Astrocyte (in vitro differentiated cells and primary cell): ENCODE data around the gene KCNAB1. TPM values are rescaled to one million over a fixed set of nuclear protein-coding genes. Genes with fewer than 3 reads are reported as not detected.

ENCODE experiments used
- DNase-seq: peaks from one replicate; pipeline ENCODE4 v3.0.0-alpha.2; 2010; ENCODE audit warnings: low read depth
- FAIRE-seq: peaks from 2 replicates; lab custom pipeline; 2011; peaks lifted over from hg19 to GRCh38; lab: Jason Lieb, UNC
- H2AFZ ChIP-seq: 2 replicates; pipeline ENCODE4 v1.6.0; 2012; ENCODE audit warnings: low read depth, low read length, inconsistent platforms
- H3K27ac ChIP-seq: 2 replicates; pipeline ENCODE4 v1.5.1; 2011; ENCODE audit warnings: low read depth, low read length, inconsistent platforms
- H3K27me3 ChIP-seq: 2 replicates; pipeline ENCODE4 v1.6.0; 2011; ENCODE audit warnings: low read length, inconsistent platforms; ENCODE audit not compliant: insufficient read depth
- H3K36me3 ChIP-seq: 2 replicates; pipeline ENCODE4 v1.5.1; 2011; ENCODE audit warnings: low read length, inconsistent platforms; ENCODE audit not compliant: insufficient read depth
- H3K4me1 ChIP-seq: 2 replicates; pipeline ENCODE4 v1.5.1; 2011; ENCODE audit warnings: low read length, inconsistent platforms; ENCODE audit not compliant: insufficient read depth
- H3K4me2 ChIP-seq: 2 replicates; pipeline ENCODE4 v1.6.0; 2012; ENCODE audit warnings: low read length, inconsistent platforms
- H3K4me3 ChIP-seq: 2 replicates; pipeline ENCODE4 v1.5.1; 2011; ENCODE audit warnings: low read depth, mild to moderate bottlenecking, low read length, inconsistent platforms; ENCODE audit not compliant: insufficient read depth
- H3K79me2 ChIP-seq: 2 replicates; pipeline ENCODE4 v1.6.0; 2012; ENCODE audit warnings: mild to moderate bottlenecking, low read length, inconsistent platforms; ENCODE audit not compliant: insufficient read depth
- H3K9ac ChIP-seq: 2 replicates; pipeline ENCODE4 v1.6.0; 2012; ENCODE audit warnings: mild to moderate bottlenecking, low read length, inconsistent platforms
- H3K9me3 ChIP-seq: 2 replicates; pipeline ENCODE4 v1.5.1; 2012; ENCODE audit warnings: low read depth, mild to moderate bottlenecking, low read length, inconsistent platforms; ENCODE audit not compliant: insufficient read depth
- H4K20me1 ChIP-seq: 2 replicates; pipeline ENCODE4 v1.6.0; 2012; ENCODE audit warnings: low read length, inconsistent platforms; ENCODE audit not compliant: insufficient read depth
- H3K27ac Mint-ChIP-seq: one replicate; pipeline ENCODE4 v1.8.0; 2021; ENCODE audit warnings: mild to moderate bottlenecking, mixed read lengths; ENCODE audit not compliant: unreplicated experiment
- H3K27me3 Mint-ChIP-seq: one replicate; pipeline ENCODE4 v1.8.0; 2021; ENCODE audit warnings: low read depth, mixed read lengths; ENCODE audit not compliant: unreplicated experiment
- H3K36me3 Mint-ChIP-seq: one replicate; pipeline ENCODE4 v1.8.0; 2021; ENCODE audit warnings: low read depth, mixed read lengths; ENCODE audit not compliant: unreplicated experiment
- H3K4me1 Mint-ChIP-seq: one replicate; pipeline ENCODE4 v1.8.0; 2021; ENCODE audit warnings: low read depth, mixed read lengths; ENCODE audit not compliant: unreplicated experiment
- H3K4me3 Mint-ChIP-seq: one replicate; pipeline ENCODE4 v1.8.0; 2021; ENCODE audit warnings: mild to moderate bottlenecking, moderate library complexity, mixed read lengths; ENCODE audit not compliant: unreplicated experiment
- H3K9me3 Mint-ChIP-seq: one replicate; pipeline ENCODE4 v1.8.0; 2021; ENCODE audit warnings: mild to moderate bottlenecking, mixed read lengths; ENCODE audit not compliant: unreplicated experiment
- CTCF ChIP-seq: IDR thresholded peaks from 2 replicates; pipeline ENCODE4 v1.5.1; 2011; ENCODE audit warnings: low read depth, mild to moderate bottlenecking, inconsistent platforms, low read length, moderate library complexity; ENCODE audit not compliant: insufficient read depth
- EZH2 ChIP-seq: IDR thresholded peaks from 2 replicates; pipeline ENCODE4 v1.6.1; 2012; ENCODE audit warnings: mild to moderate bottlenecking, low read length, inconsistent platforms; ENCODE audit not compliant: insufficient read depth
- total RNA-seq: library from RNA; stranded (reverse); gene quantifications from 2 replicates; pipeline ENCODE4 v1.2.1, GENCODE V29; 2021

The KCNAB1 gene
- total RNA-seq, 1 donor from 2014 or later: 0.30 TPM

- H2AFZ ChIP-seq: no peak overlapping the region
- H3K4me3 ChIP-seq: no peak overlapping the region
- Mint-ChIP-seq H3K27ac (no peak overlapping the region), H3K4me3 (no peak overlapping the region), H3K9me3 (no peaks in the 10 kb centered on the region), H3K27me3 (peaks cover 7% of the 10 kb centered on the region), H3K4me1 (no peaks in the 10 kb centered on the region), H3K36me3 (no peaks in the 10 kb centered on the region)
- H3K36me3 ChIP-seq: no peaks in the 10 kb centered on the region
- no peak for FAIRE-seq
- H3K4me2 ChIP-seq: no peak overlapping the region
- no peaks in the 10 kb centered on the region for H3K9me3 ChIP-seq
- no peaks in the 10 kb centered on the region for H4K20me1 ChIP-seq
- no peak for TF ChIP-seq EZH2
- no peak for TF ChIP-seq CTCF
- H3K4me1 ChIP-seq: no peaks in the 10 kb centered on the region
- no peaks in the 10 kb centered on the region for H3K79me2 ChIP-seq
- no peaks in the 10 kb centered on the region for H3K27me3 ChIP-seq
- no peak for DNase-seq
- no peak overlapping the region for H3K27ac ChIP-seq
- H3K9ac ChIP-seq: no peak overlapping the region
These were observed 457.4 kb downstream of the KCNAB1 start for GRCh38 chr3:156577736-156578135.

GRCh38 chr3:156579427-156579851 is 459.1 kb downstream of the KCNAB1 start:
- Mint-ChIP-seq H3K27me3 (peaks cover 3% of the 10 kb centered on the region), H3K36me3 (no peaks in the 10 kb centered on the region), H3K4me1 (peaks cover 3% of the 10 kb centered on the region), H3K4me3 (no peak overlapping the region), H3K27ac (no peak overlapping the region), H3K9me3 (no peaks in the 10 kb centered on the region)
- Histone ChIP-seq H3K36me3 (no peaks in the 10 kb centered on the region), H3K9me3 (no peaks in the 10 kb centered on the region), H3K27me3 (no peaks in the 10 kb centered on the region), H3K4me1 (no peaks in the 10 kb centered on the region), H3K4me3 (no peak overlapping the region), H3K4me2 (no peak overlapping the region), H3K27ac (no peak overlapping the region), H3K9ac (no peak overlapping the region), H4K20me1 (no peaks in the 10 kb centered on the region), H2AFZ (no peak overlapping the region), H3K79me2 (no peaks in the 10 kb centered on the region)
- DNase-seq: no peak
- FAIRE-seq: no peak
- TF ChIP-seq CTCF: no peak
- no peak for TF ChIP-seq EZH2

GRCh38 chr3:156581033-156581432 is 460.7 kb downstream of the KCNAB1 start:
- Histone ChIP-seq H3K79me2 (no peaks in the 10 kb centered on the region), H3K4me2 (no peak overlapping the region), H3K9me3 (no peaks in the 10 kb centered on the region), H3K4me3 (no peak overlapping the region), H3K9ac (no peak overlapping the region), H3K36me3 (no peaks in the 10 kb centered on the region), H3K4me1 (no peaks in the 10 kb centered on the region), H2AFZ (no peak overlapping the region), H3K27me3 (no peaks in the 10 kb centered on the region), H4K20me1 (no peaks in the 10 kb centered on the region), H3K27ac (no peak overlapping the region)
- TF ChIP-seq CTCF: no peak
- no peak for TF ChIP-seq EZH2
- Mint-ChIP-seq H3K4me3 (no peak overlapping the region), H3K4me1 (peaks cover 3% of the 10 kb centered on the region), H3K27ac (no peak overlapping the region), H3K27me3 (peaks cover 3% of the 10 kb centered on the region), H3K36me3 (no peaks in the 10 kb centered on the region), H3K9me3 (no peaks in the 10 kb centered on the region)
- no peak for DNase-seq
- no peak for FAIRE-seq
